Renal pelvis (tissue), 4 donors: ENCODE measurements around the gene VCAM1. TPM values are rescaled to one million over a fixed set of nuclear protein-coding genes. Genes with fewer than 3 reads are reported as not detected.
"Not testable (repeated sequence)": the region's sequence is repeated elsewhere in the genome, so short reads cannot be mapped to it uniquely, and the experiment has no call there.

Experiments
- DNase-seq: peaks from one replicate; pipeline ENCODE4 v3.0.0-alpha.2; 2013
- polyA plus RNA-seq, 3 donors: library from polyadenylated mRNA; unstranded; fragments of 120-200 nt; gene quantifications; one replicate each; pipeline ENCODE4 v1.2.1, GENCODE V29; 2013; ENCODE audit not compliant: insufficient read length in 3 of 3

The VCAM1 gene
- polyA plus RNA-seq, 3 donors: 29.0 to 31.4 (median 29.5) TPM

DNA sequence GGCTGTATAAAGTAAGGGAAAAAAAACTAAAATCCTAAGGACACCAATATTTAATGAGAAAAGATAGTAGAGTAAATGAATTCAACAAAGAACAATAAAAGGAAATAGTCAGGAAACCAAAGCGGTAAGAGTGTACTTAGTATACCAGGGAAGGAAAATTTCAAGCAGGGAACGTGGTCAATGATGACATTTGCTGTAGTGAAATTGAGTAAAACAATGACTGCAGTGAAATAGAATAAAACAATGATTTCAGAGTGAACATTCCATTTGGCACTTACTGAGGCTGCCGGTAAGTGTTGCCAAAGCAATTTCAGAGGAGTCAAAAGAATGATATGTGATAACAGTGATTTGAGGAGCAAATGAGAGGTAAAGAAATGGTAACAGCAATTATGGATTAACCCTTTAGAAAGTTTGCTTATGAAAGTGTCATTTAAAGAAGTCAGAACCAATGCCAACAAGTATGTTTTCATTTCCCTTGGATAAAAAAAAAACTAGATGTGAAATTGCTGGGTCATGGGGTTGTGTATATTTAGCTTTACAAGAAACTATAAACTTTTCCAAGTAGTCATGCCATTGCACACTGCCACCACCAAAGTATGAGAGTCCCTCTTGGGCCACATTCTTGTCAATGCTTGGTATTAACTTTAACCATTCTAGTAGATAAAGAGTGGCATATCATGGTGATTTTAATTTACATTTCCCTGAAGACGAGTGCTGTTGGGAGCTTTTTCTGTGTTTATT lies 50.5 kb downstream of the VCAM1 start:
- no peak for DNase-seq

DNA sequence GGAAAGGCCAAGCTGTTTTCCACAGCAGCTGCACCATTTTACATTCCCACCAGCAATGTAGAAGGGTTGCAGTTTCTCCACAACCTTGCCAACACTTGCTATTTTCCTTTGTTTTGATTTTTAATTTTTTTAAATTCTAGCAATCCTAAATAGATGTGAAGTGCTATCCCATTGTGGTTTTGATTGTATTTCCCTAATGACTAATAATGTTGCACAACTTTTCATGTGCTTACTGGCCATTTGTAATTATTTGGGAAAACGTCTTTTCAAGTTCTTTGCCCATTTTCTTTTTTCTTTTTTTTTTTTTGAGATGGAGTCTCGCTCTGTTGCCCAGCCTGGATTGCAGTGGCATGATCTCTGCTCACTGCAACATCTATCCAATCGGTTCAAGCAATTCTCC lies 53.9 kb downstream of the VCAM1 start:
- DNase-seq: no peak

DNA sequence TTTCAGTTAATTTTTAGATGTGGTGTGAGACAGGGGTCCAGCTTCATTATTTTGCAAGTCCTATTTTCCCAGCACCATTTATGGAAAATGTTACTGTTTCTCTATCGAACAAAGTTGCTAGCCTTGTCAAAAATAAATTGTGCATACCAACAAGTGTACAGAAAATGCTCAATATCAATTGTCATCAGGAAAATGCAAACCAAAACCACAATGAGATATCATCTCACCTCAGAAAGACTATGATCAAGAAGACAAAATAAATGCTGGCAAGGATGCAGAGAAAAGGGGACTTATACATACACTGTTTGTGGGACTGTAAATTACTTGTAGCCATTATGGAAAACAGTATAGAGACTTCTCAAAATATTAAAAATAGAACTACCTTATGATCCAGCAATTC lies 54.8 kb downstream of the VCAM1 start:
- DNase-seq: no peak

DNA sequence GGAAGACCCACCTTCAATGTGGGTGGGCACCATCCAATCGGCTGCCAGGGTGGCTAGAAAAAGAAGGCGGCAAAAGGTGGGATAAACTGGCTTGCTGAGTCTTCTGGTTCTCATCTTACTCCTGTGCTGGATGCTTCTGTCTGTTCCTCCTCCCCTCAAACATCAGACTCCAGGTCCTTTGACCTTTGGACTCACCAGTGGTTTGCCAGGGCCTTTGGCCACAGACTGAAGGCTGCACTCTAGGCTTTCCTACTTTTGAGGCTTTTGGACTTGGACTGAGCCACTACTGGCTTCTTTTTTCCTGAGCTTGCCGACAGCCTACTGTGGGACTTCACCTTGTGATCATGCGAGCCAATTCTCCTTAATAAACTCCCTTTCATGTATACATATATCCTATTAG lies 55.9 kb downstream of the VCAM1 start:
- DNase-seq: no peak

DNA sequence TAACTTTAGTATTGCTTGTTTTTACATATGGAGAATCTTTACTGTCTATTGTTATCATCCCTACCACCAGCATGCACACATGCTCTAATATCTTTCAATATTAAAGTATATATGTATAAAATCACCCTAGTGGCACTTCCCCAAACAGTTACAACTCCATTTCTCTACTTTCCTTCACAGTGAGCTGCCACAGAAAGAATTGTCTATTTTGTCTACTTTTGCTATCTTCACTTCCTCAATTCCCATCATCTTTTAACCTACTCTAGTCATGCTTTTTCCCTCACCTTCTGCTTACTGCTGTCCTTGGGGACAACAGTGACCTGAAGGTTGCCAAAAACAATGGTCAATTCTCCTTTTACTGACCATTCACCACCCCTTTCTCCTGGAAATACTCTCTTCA lies 59.2 kb downstream of the VCAM1 start:
- DNase-seq: no peak

DNA sequence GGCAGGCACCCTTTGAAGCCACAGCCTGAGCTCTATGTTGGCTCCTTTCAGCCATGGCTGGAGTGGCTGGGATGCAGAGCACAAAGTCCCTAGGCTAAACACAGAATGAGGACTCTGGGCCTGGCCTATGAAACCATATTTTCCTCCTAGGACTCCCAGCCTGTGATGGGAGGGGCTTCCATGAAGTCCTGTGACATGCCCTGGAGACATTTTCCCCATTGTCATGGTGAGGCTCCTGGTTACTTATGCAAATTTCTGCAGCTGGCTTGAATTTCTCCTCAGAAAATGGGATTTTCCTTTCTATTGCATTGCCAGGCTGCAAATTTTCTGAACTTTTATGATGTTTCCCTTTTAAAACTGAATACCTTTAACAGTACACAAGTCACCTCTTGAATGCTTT lies 61.3 kb downstream of the VCAM1 start:
- DNase-seq: no peak

DNA sequence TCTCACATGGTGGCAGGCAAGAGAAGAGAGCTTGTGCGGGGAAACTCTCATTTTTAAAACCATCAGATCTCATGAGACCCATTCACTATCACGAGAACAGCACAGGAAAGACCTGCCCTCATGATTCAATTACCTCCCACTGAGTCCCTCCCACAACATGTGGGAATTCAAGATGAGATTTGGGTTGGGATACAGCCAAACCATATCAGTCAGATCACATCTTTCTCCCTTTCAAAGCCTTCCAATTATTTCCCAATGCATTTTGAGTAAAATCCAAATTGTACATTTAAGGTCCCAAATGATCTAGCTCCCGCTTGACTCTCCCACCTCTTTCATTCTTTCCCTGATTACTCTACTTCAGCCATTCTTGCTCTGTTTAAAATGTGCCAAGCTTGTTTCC lies 62.2 kb downstream of the VCAM1 start:
- DNase-seq: not testable (repeated sequence)

DNA sequence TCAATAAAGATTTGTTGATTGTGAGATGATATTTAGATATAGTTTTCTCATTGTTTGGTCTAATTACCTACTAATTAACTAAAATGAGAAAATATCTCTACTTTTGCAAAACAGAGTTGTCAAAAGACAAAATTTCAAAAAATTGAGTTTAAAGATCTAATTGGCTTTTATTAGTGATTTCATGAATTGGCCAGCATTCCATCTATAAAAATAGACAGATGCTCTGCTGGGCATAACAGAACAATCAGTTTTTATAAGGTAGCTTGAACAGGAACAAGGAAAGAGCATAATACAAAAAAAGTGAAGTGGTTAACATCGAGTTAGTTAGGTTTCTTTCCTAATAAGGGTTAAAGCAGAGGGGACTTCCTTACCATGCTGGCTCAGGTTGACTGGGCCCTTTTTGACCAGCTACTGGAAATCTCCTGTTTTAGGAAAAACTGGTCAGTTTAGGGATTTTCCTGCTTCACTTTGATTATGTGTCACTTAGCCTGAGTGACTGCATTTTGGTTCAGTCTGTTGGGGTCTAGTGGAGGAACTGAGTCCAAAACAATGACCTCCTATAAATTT lies 63.0 kb downstream of the VCAM1 start:
- DNase-seq: no peak

DNA sequence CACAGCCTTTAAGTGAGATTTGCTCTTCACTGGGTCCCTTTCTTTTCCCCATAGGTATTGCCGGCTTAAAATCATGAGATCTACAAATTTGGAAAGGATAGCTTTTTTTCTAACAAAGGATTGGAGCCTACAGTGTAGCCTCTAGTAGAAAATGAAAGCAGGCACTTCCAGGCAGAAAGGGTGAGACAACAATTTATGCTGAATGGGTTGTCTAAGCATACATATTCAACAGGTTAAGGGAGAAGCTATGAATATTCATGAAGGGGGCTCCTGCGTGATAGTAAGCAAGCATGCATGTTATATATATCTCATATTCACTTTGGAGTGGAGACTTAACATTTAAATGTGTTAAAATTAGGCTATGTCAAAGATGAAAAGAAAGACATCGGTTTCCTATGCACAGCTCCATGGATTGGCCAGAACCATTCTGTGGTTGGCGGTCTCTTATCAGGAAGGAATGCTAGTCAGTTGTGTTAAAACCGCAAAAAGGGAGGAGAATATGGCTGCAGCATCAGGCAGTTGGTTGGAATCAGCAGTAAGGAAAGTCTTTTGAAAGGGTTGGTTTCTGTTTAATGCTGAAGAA lies 66.0 kb downstream of the VCAM1 start:
- no peak for DNase-seq

DNA sequence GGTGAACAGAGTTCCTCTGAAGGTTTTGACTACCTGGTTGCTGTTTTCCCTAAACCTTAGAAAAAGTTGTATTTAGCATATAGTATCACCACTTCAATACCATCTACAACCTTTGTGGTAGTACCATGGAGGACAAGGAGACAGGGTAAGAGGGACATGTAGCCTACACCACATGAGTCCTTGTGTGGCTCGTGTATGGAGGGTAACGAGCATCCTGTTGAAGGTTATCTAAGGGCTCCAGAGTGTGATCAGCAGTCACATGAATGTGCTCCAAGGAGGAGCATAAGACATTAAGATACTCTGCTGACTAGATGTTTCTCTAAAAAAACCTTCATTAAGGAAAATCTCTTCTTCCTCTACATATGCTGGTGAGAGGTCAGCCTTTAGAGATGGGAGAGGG lies 67.3 kb downstream of the VCAM1 start:
- no peak for DNase-seq

Other genes with a start within 250 kb of the VCAM1 start
- under 1 TPM; 0.08 to 0.14 (median 0.10) TPM for gene GPR88, start 181.6 kb upstream of the VCAM1 start, polyA plus RNA-seq
- 10 to 100 TPM; 54.0 to 64.3 (median 62.9) TPM for gene EXTL2, start 175.1 kb downstream of the VCAM1 start, polyA plus RNA-seq
- 10 to 100 TPM; 13.4 to 20.9 (median 20.4) TPM for gene SLC30A7, start 176.3 kb downstream of the VCAM1 start, polyA plus RNA-seq